ENCODE results near the gene STAG2.
A peak's percentile ranks its signal among the peaks of the same experiment; 100 is the strongest.

The STAG2 gene

GRCh38 chrX:123960956-123961267 is 594 bp upstream of the STAG2 start:
- H2BK5ac ChIP-seq (ENCODE audit: low read depth, low read length, poor library complexity): peak overlapping the region; percentile 97
- H2AK5ac ChIP-seq (ENCODE audit: low read length): peak overlapping the region; percentile 86
- no peak overlapping the region for H2BK12ac ChIP-seq (ENCODE audit: low read length)
- peak overlapping the region; percentile 98 for H3K18ac ChIP-seq (ENCODE audit: low read length)
- peak overlapping the region; percentile 99 for H3K14ac ChIP-seq (ENCODE audit: low read length)
- H3K4me2 ChIP-seq (ENCODE audit: low read length): peak overlapping the region; percentile 49
- H4K91ac ChIP-seq (ENCODE audit: low read depth, low read length): peak overlapping the region; percentile 97
- DNase-seq: no peak
- H2BK120ac ChIP-seq (ENCODE audit: insufficient read depth, low read length, poor library complexity): peak overlapping the region; percentile 93
- H3K4me3 ChIP-seq (ENCODE audit: low read depth, low read length): peak overlapping the region; percentile 79
- H3K23ac ChIP-seq (ENCODE audit: low read length): no peak overlapping the region
- no peaks in the 10 kb centered on the region for H3K27me3 ChIP-seq (ENCODE audit: insufficient read depth, low read length)
- H3K79me1 ChIP-seq (ENCODE audit: low read length): peaks cover 18% of the 10 kb centered on the region
- no peaks in the 10 kb centered on the region for H3K36me3 ChIP-seq (ENCODE audit: control insufficient read depth in 1 of 2, insufficient read depth in 2 of 2, low read length in 2 of 2)
- peak overlapping the region; percentile 97 for H4K8ac ChIP-seq (ENCODE audit: low read depth, low read length)
- H3K27ac ChIP-seq (ENCODE audit: low read depth, low read length): peak overlapping the region; percentile 92
- H2AFZ ChIP-seq (ENCODE audit: insufficient read depth, low read length, poor library complexity): peak overlapping the region; percentile 54
- no CpG with 5 or more reads among the region's 13 CpGs for WGBS (ENCODE audit: extremely low coverage, insufficient coverage, insufficient read length)
- H3K4me1 ChIP-seq (ENCODE audit: control insufficient read depth in 1 of 2, insufficient read depth in 2 of 2, low read length in 2 of 2): no peaks in the 10 kb centered on the region
- no peaks in the 10 kb centered on the region for H3K9me3 ChIP-seq (ENCODE audit: insufficient read depth, low read depth, low read length)
- H3K4ac ChIP-seq (ENCODE audit: low read depth, low read length): peak overlapping the region; percentile 99
- peaks cover 11% of the 10 kb centered on the region for H3K79me2 ChIP-seq (ENCODE audit: control insufficient read depth, insufficient read depth, low read length, poor library complexity)
- peak overlapping the region; percentile 97 for H3K9ac ChIP-seq (ENCODE audit: low read length)
- H4K12ac ChIP-seq (ENCODE audit: low read depth, low read length): peak overlapping the region; percentile 87

GRCh38 chrX:123962006-123962467 is 531 bp downstream of the STAG2 start:
- WGBS (ENCODE audit: extremely low coverage, insufficient coverage, insufficient read length): no CpG with 5 or more reads among the region's 23 CpGs
- peak; percentile 0 to 35 for DNase-seq

GRCh38 chrX:123962794-123963373 is 1.4 kb downstream of the STAG2 start:
- no peaks in the 10 kb centered on the region for H3K9me3 ChIP-seq (ENCODE audit: insufficient read depth, low read depth, low read length)
- H2AFZ ChIP-seq (ENCODE audit: insufficient read depth, low read length, poor library complexity): no peak overlapping the region
- peak overlapping the region; percentile 91 for H3K27ac ChIP-seq (ENCODE audit: low read depth, low read length)
- H3K79me2 ChIP-seq (ENCODE audit: control insufficient read depth, insufficient read depth, low read length, poor library complexity): peaks cover 11% of the 10 kb centered on the region
- no peak overlapping the region for H4K12ac ChIP-seq (ENCODE audit: low read depth, low read length)
- peak overlapping the region; percentile 70 for H3K4me3 ChIP-seq (ENCODE audit: low read depth, low read length)
- peak overlapping the region; percentile 61 for H2BK5ac ChIP-seq (ENCODE audit: low read depth, low read length, poor library complexity)
- H2AK5ac ChIP-seq (ENCODE audit: low read length): no peak overlapping the region
- peak overlapping the region; percentile 34 for H3K14ac ChIP-seq (ENCODE audit: low read length)
- no peak overlapping the region for H3K4ac ChIP-seq (ENCODE audit: low read depth, low read length)
- H4K8ac ChIP-seq (ENCODE audit: low read depth, low read length): no peak overlapping the region
- H4K91ac ChIP-seq (ENCODE audit: low read depth, low read length): peak overlapping the region; percentile 76
- H3K4me2 ChIP-seq (ENCODE audit: low read length): peak overlapping the region; percentile 84
- H3K18ac ChIP-seq (ENCODE audit: low read length): no peak overlapping the region
- WGBS (ENCODE audit: extremely low coverage, insufficient coverage, insufficient read length): no CpG with 5 or more reads among the region's 22 CpGs
- peak; percentile 80 to 81 for DNase-seq
- H3K23ac ChIP-seq (ENCODE audit: low read length): no peak overlapping the region
- no peaks in the 10 kb centered on the region for H3K36me3 ChIP-seq (ENCODE audit: control insufficient read depth in 1 of 2, insufficient read depth in 2 of 2, low read length in 2 of 2)
- no peaks in the 10 kb centered on the region for H3K27me3 ChIP-seq (ENCODE audit: insufficient read depth, low read length)
- no peaks in the 10 kb centered on the region for H3K4me1 ChIP-seq (ENCODE audit: control insufficient read depth in 1 of 2, insufficient read depth in 2 of 2, low read length in 2 of 2)
- no peak overlapping the region for H2BK12ac ChIP-seq (ENCODE audit: low read length)
- H2BK120ac ChIP-seq (ENCODE audit: insufficient read depth, low read length, poor library complexity): no peak overlapping the region
- peak overlapping the region; percentile 52 for H3K9ac ChIP-seq (ENCODE audit: low read length)
- H3K79me1 ChIP-seq (ENCODE audit: low read length): peaks cover 18% of the 10 kb centered on the region

More at GRCh38 chrX:123962006-123962467, 531 bp downstream of the STAG2 start:
- Histone ChIP-seq H2BK120ac (ENCODE audit: insufficient read depth, low read length, poor library complexity) (peak overlapping the region; percentile 46), H3K27ac (ENCODE audit: low read depth, low read length) (peak overlapping the region; percentile 91), H3K36me3 (ENCODE audit: control insufficient read depth in 1 of 2, insufficient read depth in 2 of 2, low read length in 2 of 2) (no peaks in the 10 kb centered on the region), H3K14ac (ENCODE audit: low read length) (peak overlapping the region; percentile 53), H2AFZ (ENCODE audit: insufficient read depth, low read length, poor library complexity) (peak overlapping the region; percentile 59), H2BK5ac (ENCODE audit: low read depth, low read length, poor library complexity) (no peak overlapping the region), H3K23ac (ENCODE audit: low read length) (no peak overlapping the region), H3K9ac (ENCODE audit: low read length) (peak overlapping the region; percentile 85), H3K4me3 (ENCODE audit: low read depth, low read length) (peak overlapping the region; percentile 79), H3K18ac (ENCODE audit: low read length) (peak overlapping the region; percentile 64), H4K91ac (ENCODE audit: low read depth, low read length) (peak overlapping the region; percentile 74), H2BK12ac (ENCODE audit: low read length) (no peak overlapping the region), H3K79me1 (ENCODE audit: low read length) (peaks cover 18% of the 10 kb centered on the region), H3K9me3 (ENCODE audit: insufficient read depth, low read depth, low read length) (no peaks in the 10 kb centered on the region), H3K4me2 (ENCODE audit: low read length) (peak overlapping the region; percentile 84), H3K79me2 (ENCODE audit: control insufficient read depth, insufficient read depth, low read length, poor library complexity) (peaks cover 11% of the 10 kb centered on the region), H4K12ac (ENCODE audit: low read depth, low read length) (no peak overlapping the region), H3K4me1 (ENCODE audit: control insufficient read depth in 1 of 2, insufficient read depth in 2 of 2, low read length in 2 of 2) (no peaks in the 10 kb centered on the region), H2AK5ac (ENCODE audit: low read length) (no peak overlapping the region), H3K27me3 (ENCODE audit: insufficient read depth, low read length) (no peaks in the 10 kb centered on the region), H3K4ac (ENCODE audit: low read depth, low read length) (peak overlapping the region; percentile 75), H4K8ac (ENCODE audit: low read depth, low read length) (peak overlapping the region; percentile 29)

GRCh38 chrX:123964156-123964834 is 2.8 kb downstream of the STAG2 start:
- H2BK12ac ChIP-seq (ENCODE audit: low read length): no peak overlapping the region

More at GRCh38 chrX:123964156-123964834, 2.8 kb downstream of the STAG2 start:
- no peak for DNase-seq
- Histone ChIP-seq H3K4ac (ENCODE audit: low read depth, low read length) (no peak overlapping the region), H2BK5ac (ENCODE audit: low read depth, low read length, poor library complexity) (no peak overlapping the region), H2AK5ac (ENCODE audit: low read length) (no peak overlapping the region), H4K12ac (ENCODE audit: low read depth, low read length) (no peak overlapping the region), H3K14ac (ENCODE audit: low read length) (no peak overlapping the region), H3K4me2 (ENCODE audit: low read length) (no peak overlapping the region), H3K79me2 (ENCODE audit: control insufficient read depth, insufficient read depth, low read length, poor library complexity) (peaks cover 11% of the 10 kb centered on the region), H2AFZ (ENCODE audit: insufficient read depth, low read length, poor library complexity) (no peak overlapping the region), H3K9ac (ENCODE audit: low read length) (no peak overlapping the region), H3K27ac (ENCODE audit: low read depth, low read length) (no peak overlapping the region), H3K36me3 (ENCODE audit: control insufficient read depth in 1 of 2, insufficient read depth in 2 of 2, low read length in 2 of 2) (peaks cover 0 to 1% of the 10 kb centered on the region in 2 experiments), H3K4me1 (ENCODE audit: control insufficient read depth in 1 of 2, insufficient read depth in 2 of 2, low read length in 2 of 2) (no peaks in the 10 kb centered on the region), H3K9me3 (ENCODE audit: insufficient read depth, low read depth, low read length) (no peaks in the 10 kb centered on the region), H3K23ac (ENCODE audit: low read length) (no peak overlapping the region), H2BK120ac (ENCODE audit: insufficient read depth, low read length, poor library complexity) (no peak overlapping the region), H3K4me3 (ENCODE audit: low read depth, low read length) (no peak overlapping the region), H3K79me1 (ENCODE audit: low read length) (peaks cover 18% of the 10 kb centered on the region), H3K27me3 (ENCODE audit: insufficient read depth, low read length) (no peaks in the 10 kb centered on the region), H4K91ac (ENCODE audit: low read depth, low read length) (no peak overlapping the region), H3K18ac (ENCODE audit: low read length) (no peak overlapping the region), H4K8ac (ENCODE audit: low read depth, low read length) (no peak overlapping the region)
- WGBS (ENCODE audit: extremely low coverage, insufficient coverage, insufficient read length): no CpG with 5 or more reads among the region's 2 CpGs
